Measurements from ENCODE around the gene LHX5. TPM values are rescaled to one million over a fixed set of nuclear protein-coding genes. Genes with fewer than 3 reads are reported as not detected.

Gene LHX5
- total RNA-seq, 1 experiment from 2014 or later: not detected

GRCh38 chr12:113479216-113479589, 7.5 kb upstream of the LHX5 start:
- Histone ChIP-seq H3K27ac (ENCODE audit: low read length) (no peak overlapping the region), H3K36me3 (ENCODE audit: control insufficient read depth, insufficient read depth, low read length) (no peaks in the 10 kb centered on the region), H3K9me3 (ENCODE audit: control insufficient read depth, insufficient read depth, low read depth, low read length) (no peaks in the 10 kb centered on the region), H3K4me3 (ENCODE audit: low read depth in 2 of 2, low read length in 2 of 2) (no peak overlapping the region), H3K27me3 (ENCODE audit: control insufficient read depth, insufficient read depth, low read length) (peaks cover 54% of the 10 kb centered on the region), H3K4me1 (ENCODE audit: control insufficient read depth, insufficient read depth, low read length) (no peaks in the 10 kb centered on the region)
- intact Hi-C loops (cut with micrococcal nuclease; ENCODE audit: unreplicated experiment): no loop called here
- TF ChIP-seq REST (IDR thresholded peaks at IDR 0.05; ENCODE audit: insufficient read depth in 1 of 2, low read depth in 2 of 2, low read length in 1 of 2): no peak
- no peak for TF ChIP-seq SIN3A (IDR thresholded peaks at IDR 0.05; ENCODE audit: borderline replicate concordance, insufficient read depth, low read depth, low read length)
- no peak for TF ChIP-seq CTCF (IDR thresholded peaks at IDR 0.05)
- TF ChIP-seq POLR2AphosphoS5 (IDR thresholded peaks at IDR 0.05; ENCODE audit: low read depth, low read length): no peak
- no peak for TF ChIP-seq TCF7L2 (IDR thresholded peaks at IDR 0.05; ENCODE audit: low read depth, low read length)
- no peak for DNase-seq (ENCODE audit: low read depth, low spot score)
- ChIA-PET CTCF (interaction anchor here (0.6 kb wide), 1 partner anchor 27 kb away, joined by 3 read pairs; no protein-coding TSS in a partner anchor), POLR2A (no interaction called here)
- no TSS peak for BruUV-seq (replicated peaks)
- no peak for ATAC-seq
- in situ Hi-C loops (cut with HindIII; ENCODE audit: low pct_unique_long_range_greater_than_20kb, low sequenced_read_pairs): no loop called here

- POLR2A ChIA-PET: no interaction called here
- no TSS peak for BruUV-seq (replicated peaks)
- in situ Hi-C loops (cut with HindIII; ENCODE audit: low pct_unique_long_range_greater_than_20kb, low sequenced_read_pairs): no loop called here
These were observed 6.8 kb upstream of the LHX5 start for GRCh38 chr12:113478351-113479011.

More at GRCh38 chr12:113478351-113479011, 6.8 kb upstream of the LHX5 start:
- H3K4me3 ChIP-seq (ENCODE audit: low read depth in 2 of 2, low read length in 2 of 2): no peak overlapping the region
- H3K4me1 ChIP-seq (ENCODE audit: control insufficient read depth, insufficient read depth, low read length): peaks cover 4% of the 10 kb centered on the region; the same call in 1 of the 2 replicates
- DNase-seq (ENCODE audit: low read depth, low spot score): no peak
- TF ChIP-seq SIN3A (IDR thresholded peaks at IDR 0.05; ENCODE audit: borderline replicate concordance, insufficient read depth, low read depth, low read length): no peak
- TF ChIP-seq CTCF (IDR thresholded peaks at IDR 0.05): no peak
- TF ChIP-seq POLR2AphosphoS5 (IDR thresholded peaks at IDR 0.05; ENCODE audit: low read depth, low read length): no peak
- TF ChIP-seq TCF7L2 (IDR thresholded peaks at IDR 0.05; ENCODE audit: low read depth, low read length): no peak
- TF ChIP-seq REST (IDR thresholded peaks at IDR 0.05; ENCODE audit: insufficient read depth in 1 of 2, low read depth in 2 of 2, low read length in 1 of 2): no peak
- CTCF ChIA-PET: no interaction called here
- H3K9me3 ChIP-seq (ENCODE audit: control insufficient read depth, insufficient read depth, low read depth, low read length): no peaks in the 10 kb centered on the region
- ATAC-seq: no peak
- H3K36me3 ChIP-seq (ENCODE audit: control insufficient read depth, insufficient read depth, low read length): no peaks in the 10 kb centered on the region
- H3K27ac ChIP-seq (ENCODE audit: low read length): no peak overlapping the region
- intact Hi-C loops (cut with micrococcal nuclease; ENCODE audit: unreplicated experiment): no loop called here
- H3K27me3 ChIP-seq (ENCODE audit: control insufficient read depth, insufficient read depth, low read length): peaks cover 51% of the 10 kb centered on the region

All from Panc1 (cell line).